Common myeloid progenitor, CD34-positive (primary cell): ENCODE measurements around the gene HBG1.

ENCODE experiments used
- CTCF ChIA-PET: fragments of 350-600 bp; sonication (Branson Sonifier 250); formaldehyde crosslinking; loops from one replicate; lab custom pipeline; 2021; ENCODE audit warnings: antibody characterized with exemption; lab: Charles Lee
- POLR2A ChIA-PET: fragments of 350-600 bp; sonication (Branson Sonifier 250); formaldehyde crosslinking; loops from one replicate; lab custom pipeline; 2021; ENCODE audit warnings: antibody characterized with exemption; lab: Charles Lee
- DNase-seq, 3 donors: peaks; one replicate each; pipeline versions ENCODE4 v3.0.0 to v3.0.0-alpha.2; 2013
- H3K27ac ChIP-seq, 2 experiments: 1 replicate in 1 of 2; 2 replicates in 1 of 2; pipeline ENCODE4 v1.7.0; 2013; ENCODE audit warnings: inconsistent platforms in 2 of 2, low read length in 2 of 2, mild to moderate bottlenecking in 2 of 2, low read depth in 1 of 2, moderate library complexity in 1 of 2; ENCODE audit not compliant: severe bottlenecking in 2 of 2, insufficient read depth in 1 of 2, poor library complexity in 1 of 2
- H3K27me3 ChIP-seq, 5 experiments: replicated peaks in 2 of 5; 1 replicate in 3 of 5; 2 replicates in 2 of 5; pipeline versions ENCODE4 v1.6.1 to v1.7.0; 2013; ENCODE audit warnings: low read length in 4 of 5, mild to moderate bottlenecking in 2 of 5, moderate library complexity in 2 of 5, inconsistent platforms in 1 of 5; ENCODE audit not compliant: insufficient read depth in 5 of 5, control insufficient read depth in 4 of 5
- H3K36me3 ChIP-seq, 4 experiments: 1 replicate in 2 of 4; 2 replicates in 2 of 4; pipeline versions ENCODE4 v1.6.1 to v1.7.0; 2013; ENCODE audit warnings: low read length in 3 of 4, control low read depth in 1 of 4, mild to moderate bottlenecking in 1 of 4; ENCODE audit not compliant: control insufficient read depth in 4 of 4, insufficient read depth in 4 of 4
- H3K4me1 ChIP-seq, 4 experiments: 1 replicate in 3 of 4; 2 replicates in 1 of 4; pipeline versions ENCODE4 v1.6.1 to v1.7.1; 2013; ENCODE audit warnings: low read length in 3 of 4, mild to moderate bottlenecking in 3 of 4, control low read depth in 1 of 4, inconsistent platforms in 1 of 4, moderate library complexity in 1 of 4; ENCODE audit not compliant: control insufficient read depth in 4 of 4, insufficient read depth in 4 of 4; ENCODE audit errors: control extremely low read depth in 1 of 4
- H3K4me3 ChIP-seq, 7 experiments: 1 replicate in 4 of 7; 2 replicates in 3 of 7; pipeline versions ENCODE4 v1.5.1 to v1.7.0; 2013; ENCODE audit warnings: mild to moderate bottlenecking in 7 of 7, low read length in 6 of 7, moderate library complexity in 6 of 7, inconsistent platforms in 2 of 7, low read depth in 2 of 7, control low read depth in 1 of 7; ENCODE audit not compliant: insufficient read depth in 4 of 7, control insufficient read depth in 1 of 7; ENCODE audit errors: extremely low read depth in 1 of 7
- H3K9me3 ChIP-seq, 5 experiments: 1 replicate in 4 of 5; 2 replicates in 1 of 5; pipeline versions ENCODE4 v1.6.1 to v1.7.1; 2013; ENCODE audit warnings: low read length in 4 of 5, mild to moderate bottlenecking in 2 of 5, inconsistent platforms in 1 of 5, low read depth in 1 of 5, moderate library complexity in 1 of 5; ENCODE audit not compliant: control insufficient read depth in 4 of 5, insufficient read depth in 2 of 5; ENCODE audit errors: control extremely low read depth in 1 of 5
- WGBS: methylation state at CpG from one replicate; pipeline ENCODE4 v1.1.5; 2013; ENCODE audit not compliant: insufficient coverage; 5-methylcytosine and 5-hydroxymethylcytosine counted together

Gene HBG1

GRCh38 chr11:5285703-5286340, 36.2 kb upstream of the HBG1 start:
- POLR2A ChIA-PET: no interaction called here
- Histone ChIP-seq H3K27ac (peak overlapping the region in 1 of 2 experiments; percentile 1), H3K36me3 (no peaks in the 10 kb centered on the region), H3K27me3 (no peaks in the 10 kb centered on the region), H3K4me1 (peaks cover 0 to 24% (median 5%) of the 10 kb centered on the region in 4 experiments), H3K4me3 (no peak overlapping the region), H3K9me3 (no peaks in the 10 kb centered on the region)
- peak in 2 of 3 donors; percentile 12 to 28 for DNase-seq
- 89% methylated on average over 2 of the region's 4 CpGs for WGBS
- CTCF ChIA-PET: interaction anchor here (0.9 kb wide), 1 partner anchor 224 kb away, joined by 3 read pairs; the partner anchor contains the start of gene UBQLN3

GRCh38 chr11:5284637-5285036, 35.0 kb upstream of the HBG1 start:
- Histone ChIP-seq H3K27me3 (no peaks in the 10 kb centered on the region), H3K4me1 (peaks cover 0 to 31% (median 11%) of the 10 kb centered on the region in 4 experiments), H3K36me3 (no peaks in the 10 kb centered on the region), H3K9me3 (no peaks in the 10 kb centered on the region), H3K27ac (no peak overlapping the region), H3K4me3 (no peak overlapping the region)
- POLR2A ChIA-PET: no interaction called here
- CTCF ChIA-PET: interaction anchor here (1.0 kb wide), 1 partner anchor 54 kb away, joined by 4 read pairs; no protein-coding TSS in a partner anchor
- DNase-seq: peak in 2 of 3 donors; percentile 54 to 74
- WGBS: 100% methylated on average over 2 of the region's 2 CpGs

- DNase-seq: no peak
- H3K4me3 ChIP-seq: no peak overlapping the region
- ChIA-PET POLR2A (no interaction called here), CTCF (interaction anchor here (1.0 kb wide), 1 partner anchor 53 kb away, joined by 4 read pairs; no protein-coding TSS in a partner anchor)
- H3K36me3 ChIP-seq: no peaks in the 10 kb centered on the region
- H3K4me1 ChIP-seq: peaks cover 0 to 29% (median 13%) of the 10 kb centered on the region in 4 experiments
- 100% methylated on average over 1 of the region's 1 CpG for WGBS
- H3K9me3 ChIP-seq: no peaks in the 10 kb centered on the region
- peak overlapping the region in 1 of 2 experiments; percentile 15 for H3K27ac ChIP-seq
- no peaks in the 10 kb centered on the region for H3K27me3 ChIP-seq
These were observed 34.2 kb upstream of the HBG1 start for GRCh38 chr11:5283882-5284281.

GRCh38 chr11:5283086-5283485, 33.4 kb upstream of the HBG1 start:
- Histone ChIP-seq H3K4me3 (no peak overlapping the region), H3K27me3 (no peaks in the 10 kb centered on the region), H3K9me3 (no peaks in the 10 kb centered on the region), H3K27ac (no peak overlapping the region), H3K4me1 (peaks cover 0 to 29% (median 13%) of the 10 kb centered on the region in 4 experiments), H3K36me3 (no peaks in the 10 kb centered on the region)
- ChIA-PET POLR2A (no interaction called here), CTCF (no interaction called here)
- WGBS: no CpG with 5 or more reads among the region's 3 CpGs
- no peak for DNase-seq

- Histone ChIP-seq H3K36me3 (no peaks in the 10 kb centered on the region), H3K27ac (no peak overlapping the region), H3K27me3 (no peaks in the 10 kb centered on the region), H3K9me3 (no peaks in the 10 kb centered on the region), H3K4me3 (no peak overlapping the region), H3K4me1 (peaks cover 0 to 32% (median 14%) of the 10 kb centered on the region in 4 experiments)
- no peak for DNase-seq
- WGBS: no CpG with 5 or more reads among the region's 2 CpGs
- POLR2A ChIA-PET: no interaction called here
- CTCF ChIA-PET: interaction anchor here (0.6 kb wide), 1 partner anchor 156 kb away, joined by 3 read pairs; no protein-coding TSS in a partner anchor
These were observed 33.0 kb upstream of the HBG1 start for GRCh38 chr11:5282628-5283027.

GRCh38 chr11:5281596-5281995, 31.9 kb upstream of the HBG1 start:
- Histone ChIP-seq H3K36me3 (no peaks in the 10 kb centered on the region), H3K27ac (peak overlapping the region in 1 of 2 experiments; percentile 69), H3K27me3 (no peaks in the 10 kb centered on the region), H3K9me3 (no peaks in the 10 kb centered on the region), H3K4me3 (no peak overlapping the region), H3K4me1 (peaks cover 0 to 32% (median 14%) of the 10 kb centered on the region in 4 experiments)
- DNase-seq: peak in 1 of 3 donors; percentile 17
- ChIA-PET CTCF (interaction anchor here (1.6 to 5.3 kb wide), 2 partner anchors 8 to 73 kb away, joined by 4 to 23 read pairs; no protein-coding TSS in a partner anchor), POLR2A (interaction anchor here (1.2 kb wide), 1 partner anchor 128 kb away, joined by 3 read pairs; no protein-coding TSS in a partner anchor)

GRCh38 chr11:5280582-5281102, 31.0 kb upstream of the HBG1 start:
- no peaks in the 10 kb centered on the region for H3K36me3 ChIP-seq
- H3K27ac ChIP-seq: peak overlapping the region; percentile 35 to 69
- no peaks in the 10 kb centered on the region for H3K27me3 ChIP-seq
- no peaks in the 10 kb centered on the region for H3K9me3 ChIP-seq
- H3K4me1 ChIP-seq: peaks cover 0 to 32% (median 17%) of the 10 kb centered on the region in 4 experiments
- POLR2A ChIA-PET: no interaction called here
- CTCF ChIA-PET: interaction anchor here (1.6 to 5.3 kb wide), 2 partner anchors 9 to 72 kb away, joined by 4 to 23 read pairs; no protein-coding TSS in a partner anchor
- peak; percentile 99 to 100 (median 100) for DNase-seq
- 6% methylated on average over 2 of the region's 3 CpGs for WGBS
- H3K4me3 ChIP-seq: no peak overlapping the region
